CD4-positive, CD25-positive, alpha-beta regulatory T cell (primary cell): ENCODE data around the gene DDC. TPM values are rescaled to one million over a fixed set of nuclear protein-coding genes. Genes with fewer than 3 reads are reported as not detected.
"Not testable (repeated sequence)": the region's sequence is repeated elsewhere in the genome, so short reads cannot be mapped to it uniquely, and the experiment has no call there.

Source experiments
- ATAC-seq, 2 donors: fragments of 150-1000 bp; cut with Tn5 transposase; one replicate each; pipeline ENCODE4 v1.10.0; 2021; ENCODE audit warnings: low read depth in 2 of 2, moderate number of reproducible peaks in 2 of 2, moderate library complexity in 1 of 2
- DNase-seq, 3 donors: peaks; one replicate each; pipeline versions ENCODE4 v3.0.0 to v3.0.0-alpha.2; 2012 to 2022; ENCODE audit warnings: mixed read lengths in 1 of 3
- H3K27ac ChIP-seq: one replicate; pipeline ENCODE4 v1.7.0; 2013; ENCODE audit warnings: mild to moderate bottlenecking, low read length; ENCODE audit not compliant: insufficient read depth, poor library complexity, severe bottlenecking
- H3K27me3 ChIP-seq: one replicate; pipeline ENCODE4 v1.7.0; 2013; ENCODE audit warnings: low read length; ENCODE audit not compliant: control insufficient read depth, insufficient read depth
- H3K36me3 ChIP-seq: one replicate; pipeline ENCODE4 v1.7.0; 2013; ENCODE audit warnings: mild to moderate bottlenecking, low read length, moderate library complexity; ENCODE audit not compliant: control insufficient read depth, insufficient read depth
- H3K4me1 ChIP-seq: 2 replicates; pipeline ENCODE4 v1.7.0; 2013; ENCODE audit warnings: mild to moderate bottlenecking, low read length; ENCODE audit not compliant: insufficient read depth, control insufficient read depth, poor library complexity, severe bottlenecking
- H3K4me3 ChIP-seq: one replicate; pipeline ENCODE4 v1.7.0; 2013; ENCODE audit warnings: low read depth, mild to moderate bottlenecking, low read length, moderate library complexity
- H3K9me3 ChIP-seq, 2 experiments: 1 replicate in 1 of 2; 2 replicates in 1 of 2; pipeline ENCODE4 v1.7.0; 2013; ENCODE audit warnings: low read length in 2 of 2, mild to moderate bottlenecking in 1 of 2, moderate library complexity in 1 of 2; ENCODE audit not compliant: control insufficient read depth in 2 of 2
- H3K27ac Mint-ChIP-seq, 3 donors: one replicate each; pipeline ENCODE4 v1.8.0; 2020 to 2022; ENCODE audit warnings: mild to moderate bottlenecking in 3 of 3, mixed read lengths in 3 of 3, moderate library complexity in 2 of 3
- H3K27me3 Mint-ChIP-seq: one replicate; pipeline ENCODE4 v1.8.0; 2022; ENCODE audit warnings: mild to moderate bottlenecking, mixed read lengths
- H3K36me3 Mint-ChIP-seq: one replicate; pipeline ENCODE4 v1.8.0; 2020; ENCODE audit warnings: mixed read lengths
- H3K4me1 Mint-ChIP-seq, 4 donors: one replicate each; pipeline ENCODE4 v1.8.0; 2020 to 2022; ENCODE audit warnings: mixed read lengths in 4 of 4, mild to moderate bottlenecking in 1 of 4
- H3K4me3 Mint-ChIP-seq, 4 donors: one replicate each; pipeline ENCODE4 v1.8.0; 2020 to 2022; ENCODE audit warnings: mild to moderate bottlenecking in 4 of 4, mixed read lengths in 4 of 4, moderate library complexity in 3 of 4
- H3K9me3 Mint-ChIP-seq, 7 donors: one replicate each; pipeline ENCODE4 v1.8.0; 2020 to 2022; ENCODE audit warnings: mixed read lengths in 7 of 7, mild to moderate bottlenecking in 3 of 7, moderate library complexity in 2 of 7
- polyA plus RNA-seq, 4 donors: library from polyadenylated mRNA; unstranded; fragments of 300-500 nt; fragmentation: Illumina TruSeq; gene quantifications; one replicate each; pipeline ENCODE4 v1.2.3, GENCODE V29; 2021
- total RNA-seq: library from RNA; stranded (reverse); gene quantifications from one replicate; pipeline ENCODE4 v1.2.3, GENCODE V29; 2022

Gene DDC
- total and polyA plus RNA-seq, 5 donors from 2014 or later: not detected

GRCh38 chr7:50577569-50577968 lies 12.4 kb upstream of the DDC start:
- no peak overlapping the region for H3K4me3 Mint-ChIP-seq
- no peak overlapping the region for H3K4me3 ChIP-seq
- no peak overlapping the region for H3K27ac Mint-ChIP-seq
- H3K36me3 ChIP-seq: no peaks in the 10 kb centered on the region
- H3K4me1 Mint-ChIP-seq: peaks cover 0 to 9% (median 3%) of the 10 kb centered on the region in 4 donors
- peaks cover 27% of the 10 kb centered on the region for H3K27me3 Mint-ChIP-seq
- H3K4me1 ChIP-seq: no peaks in the 10 kb centered on the region
- DNase-seq (no peak), ATAC-seq (no peak)
- no peaks in the 10 kb centered on the region for H3K27me3 ChIP-seq
- H3K9me3 ChIP-seq: peaks cover 0 to 2% of the 10 kb centered on the region in 2 experiments
- H3K27ac ChIP-seq: no peak overlapping the region
- H3K9me3 Mint-ChIP-seq: peaks cover 2 to 22% (median 9%) of the 10 kb centered on the region in 7 donors
- H3K36me3 Mint-ChIP-seq: peaks cover 6% of the 10 kb centered on the region

DNA sequence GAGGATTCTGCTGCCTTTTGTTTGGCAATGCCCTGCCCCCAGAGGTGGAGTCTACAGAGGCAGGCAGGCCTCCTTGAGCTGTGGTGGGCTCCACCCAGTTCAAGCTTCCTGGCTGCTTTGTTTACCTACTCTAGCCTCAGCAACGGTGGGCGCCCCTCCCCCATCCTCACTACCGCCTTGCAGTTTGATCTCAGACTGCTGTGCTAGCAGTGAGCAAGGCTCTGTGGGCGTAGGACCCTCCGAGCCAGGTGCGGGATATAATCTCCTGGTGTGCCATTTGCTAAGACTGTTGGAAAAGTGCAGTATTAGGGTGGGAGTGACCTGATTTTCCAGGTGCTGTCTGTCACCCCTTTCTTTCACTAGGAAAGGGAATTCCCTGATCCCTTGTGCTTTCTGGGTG lies 11.2 kb upstream of the DDC start:
- peak in 2 of 3 donors; percentile 25 to 48 for DNase-seq
- not testable (repeated sequence) for H3K36me3 ChIP-seq, H3K27ac Mint-ChIP-seq, H3K4me3 Mint-ChIP-seq, H3K4me1 Mint-ChIP-seq, H3K27ac ChIP-seq, H3K9me3 ChIP-seq, H3K27me3 ChIP-seq, H3K4me3 ChIP-seq, ATAC-seq, H3K36me3 Mint-ChIP-seq, H3K4me1 ChIP-seq
- Mint-ChIP-seq H3K9me3 (peaks cover 0 to 23% (median 7%) of the 10 kb centered on the region in 7 donors), H3K27me3 (peaks cover 27% of the 10 kb centered on the region)

- H3K4me1 ChIP-seq: no peaks in the 10 kb centered on the region
- H3K4me3 ChIP-seq: no peak overlapping the region
- ATAC-seq: no peak
- no peaks in the 10 kb centered on the region for H3K36me3 Mint-ChIP-seq
- H3K27me3 Mint-ChIP-seq: peaks cover 33% of the 10 kb centered on the region
- no peak overlapping the region for H3K27ac Mint-ChIP-seq
- peaks cover 0 to 10% (median 4%) of the 10 kb centered on the region in 7 donors for H3K9me3 Mint-ChIP-seq
- H3K9me3 ChIP-seq: no peaks in the 10 kb centered on the region
- H3K27ac ChIP-seq: no peak overlapping the region
- no peak for DNase-seq
- H3K27me3 ChIP-seq: peaks cover 4% of the 10 kb centered on the region
- H3K4me1 Mint-ChIP-seq: no peaks in the 10 kb centered on the region
- H3K36me3 ChIP-seq: no peaks in the 10 kb centered on the region
- no peak overlapping the region for H3K4me3 Mint-ChIP-seq
Measured at GRCh38 chr7:50567715-50568261, 2.6 kb upstream of the DDC start.

DNA sequence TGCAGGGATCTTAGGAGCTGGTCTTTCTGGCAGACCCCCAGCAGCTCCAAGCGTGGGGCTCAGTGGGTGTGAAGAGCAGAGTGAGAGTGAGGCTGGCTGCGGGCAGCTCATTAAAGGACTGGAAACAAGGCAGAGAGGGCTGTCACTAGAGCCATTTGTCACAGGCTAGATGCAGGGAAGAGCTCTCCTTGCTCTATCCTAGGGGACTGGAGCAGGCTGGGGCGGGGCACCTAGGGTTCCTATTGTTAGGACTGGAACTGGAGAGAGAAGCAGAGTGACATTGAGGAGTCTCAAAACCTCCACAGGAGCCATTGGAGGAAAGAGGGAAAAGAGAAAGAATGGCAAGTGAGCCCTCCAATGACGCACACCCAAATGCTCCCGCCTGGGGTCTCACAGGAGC lies 772 bp upstream of the DDC start:
- Mint-ChIP-seq H3K36me3 (no peaks in the 10 kb centered on the region), H3K27ac (no peak overlapping the region), H3K4me1 (no peaks in the 10 kb centered on the region), H3K27me3 (peaks cover 29% of the 10 kb centered on the region), H3K4me3 (no peak overlapping the region), H3K9me3 (peaks cover 0 to 5% (median 3%) of the 10 kb centered on the region in 7 donors)
- Histone ChIP-seq H3K4me1 (no peaks in the 10 kb centered on the region), H3K27ac (no peak overlapping the region), H3K9me3 (no peaks in the 10 kb centered on the region), H3K36me3 (no peaks in the 10 kb centered on the region), H3K27me3 (peaks cover 4% of the 10 kb centered on the region), H3K4me3 (no peak overlapping the region)
- DNase-seq (no peak), ATAC-seq (no peak)

DNA sequence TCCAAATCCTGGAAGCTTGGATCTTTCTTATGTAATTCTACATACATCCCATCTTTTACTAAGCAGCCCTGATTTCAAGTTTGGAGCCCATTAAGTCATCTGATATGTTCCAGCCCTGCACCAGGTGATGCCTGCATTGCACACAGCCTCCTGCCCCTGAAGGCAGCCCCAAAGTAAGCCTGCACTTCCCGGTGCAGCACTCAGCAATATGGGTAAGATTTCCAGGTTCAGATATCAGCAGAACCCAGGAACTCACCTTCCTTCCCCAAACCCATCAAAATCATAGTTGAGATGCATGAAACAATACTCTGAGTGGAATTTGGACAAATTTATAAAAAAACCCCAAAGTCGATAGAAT lies 333 bp upstream of the DDC start:
- Histone ChIP-seq H3K27ac (no peak overlapping the region), H3K27me3 (peaks cover 4% of the 10 kb centered on the region), H3K9me3 (no peaks in the 10 kb centered on the region), H3K4me1 (no peaks in the 10 kb centered on the region), H3K4me3 (no peak overlapping the region), H3K36me3 (no peaks in the 10 kb centered on the region)
- Mint-ChIP-seq H3K27me3 (peaks cover 29% of the 10 kb centered on the region), H3K9me3 (peaks cover 0 to 3% (median under 1%) of the 10 kb centered on the region in 7 donors), H3K27ac (no peak overlapping the region), H3K4me3 (no peak overlapping the region), H3K4me1 (peaks cover 0 to 2% (median 0%) of the 10 kb centered on the region in 4 donors), H3K36me3 (no peaks in the 10 kb centered on the region)
- DNase-seq: no peak
- no peak for ATAC-seq

GRCh38 chr7:50564171-50564570 lies 1.0 kb downstream of the DDC start:
- H3K9me3 ChIP-seq: no peaks in the 10 kb centered on the region
- Mint-ChIP-seq H3K36me3 (no peaks in the 10 kb centered on the region), H3K4me1 (peaks cover 0 to 2% (median 0%) of the 10 kb centered on the region in 4 donors), H3K4me3 (no peak overlapping the region), H3K27ac (no peak overlapping the region), H3K9me3 (peaks cover 0 to 3% (median 0%) of the 10 kb centered on the region in 7 donors), H3K27me3 (peaks cover 26% of the 10 kb centered on the region)
- peaks cover 8% of the 10 kb centered on the region for H3K27me3 ChIP-seq
- H3K36me3 ChIP-seq: no peaks in the 10 kb centered on the region
- H3K27ac ChIP-seq: no peak overlapping the region
- ATAC-seq: no peak
- no peaks in the 10 kb centered on the region for H3K4me1 ChIP-seq
- DNase-seq: no peak
- no peak overlapping the region for H3K4me3 ChIP-seq

GRCh38 chr7:50562136-50562535 lies 3.1 kb downstream of the DDC start:
- Histone ChIP-seq H3K27me3 (peaks cover 14% of the 10 kb centered on the region), H3K4me3 (no peak overlapping the region), H3K4me1 (no peaks in the 10 kb centered on the region), H3K36me3 (no peaks in the 10 kb centered on the region), H3K9me3 (no peaks in the 10 kb centered on the region), H3K27ac (no peak overlapping the region)
- Mint-ChIP-seq H3K4me1 (peaks cover 0 to 2% (median 0%) of the 10 kb centered on the region in 4 donors), H3K27ac (no peak overlapping the region), H3K9me3 (peaks cover 0 to 3% (median 0%) of the 10 kb centered on the region in 7 donors), H3K4me3 (no peak overlapping the region), H3K36me3 (no peaks in the 10 kb centered on the region), H3K27me3 (peaks cover 30% of the 10 kb centered on the region)
- DNase-seq (no peak), ATAC-seq (no peak)

DNA sequence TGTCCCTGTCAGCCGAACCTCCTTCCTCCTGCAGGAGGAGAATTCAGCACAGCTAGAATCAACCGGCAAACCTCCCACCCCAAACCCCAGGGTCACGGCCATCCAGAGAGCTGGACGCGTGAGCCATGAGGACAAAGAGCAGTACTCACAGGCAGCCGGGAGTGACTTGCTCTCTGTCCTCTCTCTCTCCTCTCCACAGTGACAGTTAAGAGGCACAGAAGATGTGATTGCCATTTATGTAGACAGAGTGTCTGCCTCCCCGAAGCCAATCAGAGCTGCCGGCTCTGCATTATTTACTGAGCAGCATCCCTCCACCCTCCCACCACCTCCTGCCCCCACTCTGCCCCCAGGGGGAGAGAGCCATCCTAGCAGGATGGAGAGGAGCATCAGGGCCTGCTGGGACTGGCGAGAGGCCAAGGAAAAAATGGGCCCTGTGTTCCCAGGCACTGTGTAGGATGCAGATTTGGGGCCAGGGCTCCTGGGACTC lies 4.3 kb downstream of the DDC start:
- Mint-ChIP-seq H3K9me3 (peaks cover 0 to 3% (median 0%) of the 10 kb centered on the region in 7 donors), H3K4me1 (peaks cover 0 to 2% (median 0%) of the 10 kb centered on the region in 4 donors), H3K27ac (no peak overlapping the region), H3K27me3 (peaks cover 39% of the 10 kb centered on the region), H3K36me3 (no peaks in the 10 kb centered on the region), H3K4me3 (no peak overlapping the region)
- H3K4me3 ChIP-seq: no peak overlapping the region
- H3K27me3 ChIP-seq: peaks cover 22% of the 10 kb centered on the region
- ATAC-seq: no peak
- no peaks in the 10 kb centered on the region for H3K4me1 ChIP-seq
- no peak overlapping the region for H3K27ac ChIP-seq
- no peaks in the 10 kb centered on the region for H3K9me3 ChIP-seq
- no peak for DNase-seq
- no peaks in the 10 kb centered on the region for H3K36me3 ChIP-seq
